Embryonic facial prominence (tissue), 1 donor: ENCODE measurements around the gene FRMD8.

ENCODE experiments used
- DNase-seq: peaks from one replicate; pipeline ENCODE4 v3.0.0-alpha.2; 2016; ENCODE audit errors: extremely low spot score

The FRMD8 gene, protein sequence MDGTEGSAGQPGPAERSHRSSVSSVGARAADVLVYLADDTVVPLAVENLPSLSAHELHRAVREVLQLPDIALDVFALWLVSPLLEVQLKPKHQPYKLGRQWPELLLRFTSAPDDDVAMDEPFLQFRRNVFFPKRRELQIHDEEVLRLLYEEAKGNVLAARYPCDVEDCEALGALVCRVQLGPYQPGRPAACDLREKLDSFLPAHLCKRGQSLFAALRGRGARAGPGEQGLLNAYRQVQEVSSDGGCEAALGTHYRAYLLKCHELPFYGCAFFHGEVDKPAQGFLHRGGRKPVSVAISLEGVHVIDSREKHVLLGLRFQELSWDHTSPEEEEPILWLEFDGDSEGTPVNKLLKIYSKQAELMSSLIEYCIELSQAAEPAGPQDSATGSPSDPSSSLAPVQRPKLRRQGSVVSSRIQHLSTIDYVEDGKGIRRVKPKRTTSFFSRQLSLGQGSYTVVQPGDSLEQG

GRCh38 chr11:65386307-65387140 lies at the start of gene FRMD8:
Gene FRMD8 (plus strand): TSS chr11:65386637. CDS start chr11:65387037, 400 bp downstream.
- DNase-seq: peak; percentile 25

DNA sequence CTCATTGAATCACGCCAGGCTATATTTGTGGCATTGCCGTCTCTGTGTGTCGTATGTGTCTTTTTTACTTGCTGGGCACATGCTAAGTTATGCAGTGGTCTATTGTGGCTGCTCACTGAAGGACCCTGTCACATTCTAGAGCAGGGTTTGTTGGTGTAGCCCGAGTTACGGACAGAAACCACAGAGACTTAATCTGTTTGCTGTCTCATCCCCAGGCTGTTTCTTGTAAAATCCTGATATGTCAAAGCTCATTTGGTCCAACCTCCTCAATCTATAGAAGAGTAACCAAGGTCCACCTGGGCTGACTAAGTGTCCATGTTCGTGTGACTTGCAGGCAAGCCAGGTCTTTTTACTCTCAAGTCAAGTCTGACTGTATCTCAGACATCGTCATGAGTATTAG lies 47.8 kb upstream of the FRMD8 start:
- no peak for DNase-seq

DNA sequence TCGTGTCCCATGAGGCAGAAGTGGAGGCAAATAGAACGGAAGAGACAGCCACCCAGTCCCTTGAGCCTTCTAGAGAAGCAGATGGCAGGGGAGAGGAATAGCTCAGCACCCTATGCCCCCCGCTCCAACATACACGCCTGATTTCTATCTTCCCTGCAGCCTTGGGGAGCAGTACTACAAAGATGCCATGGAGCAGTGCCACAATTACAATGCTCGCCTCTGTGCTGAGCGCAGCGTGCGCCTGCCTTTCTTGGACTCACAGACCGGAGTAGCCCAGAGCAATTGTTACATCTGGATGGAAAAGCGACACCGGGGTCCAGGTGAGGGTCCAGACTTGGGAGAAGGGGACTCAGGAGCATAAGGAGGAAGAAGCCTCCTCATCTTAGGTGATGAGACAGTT lies 46.2 kb upstream of the FRMD8 start:
- no peak for DNase-seq

GRCh38 chr11:65341856-65342255 lies 44.6 kb upstream of the FRMD8 start:
- no peak for DNase-seq

GRCh38 chr11:65351511-65351910 lies 34.9 kb upstream of the FRMD8 start:
- DNase-seq: no peak

DNA sequence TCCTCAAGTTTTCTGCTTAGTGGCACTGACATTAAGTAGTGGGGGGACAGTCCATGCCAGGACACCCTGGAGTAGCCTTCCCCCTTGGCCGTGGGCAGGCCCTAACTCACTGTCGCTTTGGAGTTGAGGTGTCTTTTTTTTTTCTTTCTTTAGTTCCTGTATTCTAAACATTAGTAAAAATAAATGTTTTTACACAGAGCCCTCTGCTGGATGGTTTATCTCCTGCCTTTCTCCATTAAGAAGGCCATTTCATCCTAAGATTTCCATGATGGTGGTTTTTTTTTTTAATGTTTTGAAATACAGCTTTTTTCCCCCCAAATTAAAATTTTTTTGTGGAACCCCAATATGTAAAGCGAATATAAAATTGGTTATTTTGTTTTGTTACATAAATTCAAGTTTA lies 33.7 kb upstream of the FRMD8 start:
- no peak for DNase-seq

GRCh38 chr11:65353376-65353775 lies 33.1 kb upstream of the FRMD8 start:
- DNase-seq: no peak

DNA sequence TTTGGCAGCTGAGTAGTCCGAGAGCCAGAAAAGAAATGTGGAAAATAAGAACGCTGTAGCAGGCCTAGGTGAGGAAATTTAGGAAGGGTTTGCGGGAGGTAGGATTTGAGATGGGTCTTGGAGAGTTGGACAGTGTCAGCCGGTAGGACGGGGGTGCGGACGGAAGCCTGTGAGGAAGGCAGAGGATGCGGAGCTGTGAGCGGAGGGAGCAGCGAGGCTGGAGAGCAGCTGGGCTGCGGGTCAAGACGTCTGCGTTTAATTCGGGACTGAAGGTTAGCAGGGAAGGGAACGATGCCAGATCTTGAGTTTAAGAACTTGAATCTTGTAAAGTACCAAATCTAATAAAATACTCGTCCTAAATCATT lies 32.6 kb upstream of the FRMD8 start:
- no peak for DNase-seq

DNA sequence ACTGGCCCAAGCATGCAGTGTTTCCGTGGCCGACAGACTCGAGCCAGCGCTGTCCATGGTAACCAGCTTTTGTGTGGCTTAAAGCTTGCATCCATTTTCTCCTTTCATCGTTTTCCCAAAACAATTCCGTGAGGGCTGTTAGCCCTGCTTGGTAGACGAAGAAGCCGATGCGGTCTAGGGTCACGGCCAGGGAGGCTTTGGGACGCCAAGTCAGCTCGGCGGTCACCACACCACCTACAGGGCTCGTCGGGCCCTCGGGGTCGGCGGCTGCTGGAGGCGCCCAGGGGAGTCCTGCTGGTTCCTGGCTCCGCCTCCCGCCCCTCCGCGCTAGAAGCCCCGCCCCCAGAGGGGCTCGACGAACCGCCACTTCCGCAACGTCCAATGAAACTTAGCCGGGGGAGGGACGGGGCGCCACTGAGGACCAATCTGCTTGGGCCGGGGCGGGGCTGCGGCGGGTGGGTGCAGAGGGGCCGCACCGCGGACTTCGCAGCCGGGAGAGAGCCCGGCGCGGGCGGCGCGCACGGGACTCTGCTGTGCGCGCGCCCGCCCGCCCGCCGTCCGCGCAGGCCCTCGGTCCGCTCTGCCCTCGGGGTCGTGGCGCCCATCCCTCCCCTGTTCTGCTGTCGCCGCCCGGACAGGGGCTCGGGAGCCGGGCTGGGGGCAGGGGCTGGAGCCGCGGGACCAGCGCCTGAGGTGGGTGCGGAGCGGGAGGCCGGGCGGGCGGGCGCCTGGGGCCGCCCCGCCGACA lies 32.0 kb upstream of the FRMD8 start, which contains the start of gene TIGD3:
TIGD3 (plus strand) TSS at position 487 of the 748 bp plus-strand sequence. CDS start 1,058 bp downstream, outside the sequence.
- peak; percentile 87 for DNase-seq

DNA sequence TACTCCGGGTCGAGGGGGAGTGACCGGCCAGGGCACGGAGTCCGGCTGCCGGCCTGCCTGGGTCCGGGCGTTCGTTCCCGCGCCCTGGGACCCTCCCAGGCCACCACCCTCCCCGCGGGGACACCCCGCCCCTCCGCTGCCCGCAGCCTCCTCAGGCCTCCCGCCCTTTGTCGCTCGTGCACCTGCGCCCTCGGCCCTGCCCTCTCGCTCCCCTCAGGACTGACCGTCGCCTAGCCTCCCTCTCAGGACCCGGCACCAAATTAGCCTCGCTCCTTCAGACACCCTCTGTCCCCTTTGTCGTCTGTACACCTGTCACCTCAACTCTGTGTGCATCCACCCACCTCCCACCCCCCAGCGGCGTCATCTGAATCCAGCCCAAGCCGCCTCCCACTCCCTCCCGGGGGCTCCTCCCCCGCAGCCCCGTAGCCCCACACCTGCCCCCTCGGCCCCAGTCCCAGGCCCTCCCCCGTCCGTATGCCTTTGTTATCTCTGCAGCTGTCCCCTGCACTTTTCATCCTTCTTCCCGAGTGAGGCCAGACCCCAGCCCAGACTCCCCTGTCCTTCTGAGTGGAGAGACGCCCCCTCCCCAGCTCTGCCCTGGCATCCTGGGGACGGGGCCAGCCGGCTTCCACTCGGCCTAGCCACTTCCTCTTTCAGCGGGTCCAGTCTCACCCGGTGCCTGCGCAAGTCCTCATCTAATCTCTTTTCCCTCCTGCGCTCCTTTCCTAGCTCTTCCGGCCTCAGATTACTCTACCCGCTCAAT lies 31.2 kb upstream of the FRMD8 start:
- DNase-seq: no peak

DNA sequence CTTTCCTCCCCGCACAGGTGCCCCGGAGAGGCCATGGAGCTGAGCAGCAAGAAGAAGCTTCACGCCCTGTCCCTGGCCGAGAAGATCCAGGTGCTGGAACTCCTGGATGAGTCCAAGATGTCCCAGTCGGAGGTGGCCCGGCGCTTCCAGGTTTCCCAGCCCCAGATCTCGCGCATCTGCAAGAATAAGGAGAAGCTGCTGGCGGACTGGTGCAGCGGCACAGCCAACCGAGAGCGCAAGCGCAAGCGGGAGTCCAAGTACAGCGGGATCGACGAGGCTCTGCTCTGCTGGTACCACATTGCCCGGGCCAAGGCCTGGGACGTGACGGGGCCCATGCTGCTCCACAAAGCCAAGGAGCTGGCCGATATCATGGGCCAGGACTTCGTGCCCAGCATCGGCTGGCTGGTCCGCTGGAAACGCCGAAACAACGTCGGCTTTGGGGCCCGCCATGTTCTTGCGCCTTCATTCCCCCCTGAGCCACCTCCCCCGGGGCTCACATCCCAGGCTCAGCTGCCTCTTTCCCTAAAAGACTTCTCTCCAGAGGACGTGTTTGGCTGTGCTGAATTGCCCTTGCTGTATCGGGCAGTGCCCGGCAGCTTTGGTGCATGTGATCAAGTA lies 30.6 kb upstream of the FRMD8 start:
- no peak for DNase-seq

- no peak for DNase-seq
Observed at GRCh38 chr11:65356394-65356972, 30.0 kb upstream of the FRMD8 start.

GRCh38 chr11:65357856-65358356 lies 28.5 kb upstream of the FRMD8 start:
- no peak for DNase-seq

GRCh38 chr11:65362320-65362931 lies 24.0 kb upstream of the FRMD8 start:
- DNase-seq: no peak

DNA sequence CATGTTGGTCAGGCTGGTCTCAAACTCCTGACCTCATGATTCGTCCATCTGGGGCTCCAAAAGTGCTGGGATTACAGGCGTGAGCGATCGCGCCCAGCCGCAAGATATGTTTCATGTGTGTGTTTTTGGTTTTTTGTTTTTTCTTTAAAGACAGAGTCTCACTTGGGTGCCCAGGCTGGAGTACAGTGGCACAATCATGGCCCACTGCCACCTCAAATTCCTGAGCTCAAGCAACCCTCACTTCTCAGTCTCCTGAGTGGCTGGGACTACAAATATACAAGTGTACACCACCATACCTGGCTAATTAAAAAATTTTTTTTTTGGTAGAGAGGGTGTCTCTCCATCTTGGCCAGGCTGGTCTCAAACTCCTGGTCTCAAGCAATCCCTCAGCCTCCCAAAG lies 23.5 kb upstream of the FRMD8 start:
- DNase-seq: no peak

DNA sequence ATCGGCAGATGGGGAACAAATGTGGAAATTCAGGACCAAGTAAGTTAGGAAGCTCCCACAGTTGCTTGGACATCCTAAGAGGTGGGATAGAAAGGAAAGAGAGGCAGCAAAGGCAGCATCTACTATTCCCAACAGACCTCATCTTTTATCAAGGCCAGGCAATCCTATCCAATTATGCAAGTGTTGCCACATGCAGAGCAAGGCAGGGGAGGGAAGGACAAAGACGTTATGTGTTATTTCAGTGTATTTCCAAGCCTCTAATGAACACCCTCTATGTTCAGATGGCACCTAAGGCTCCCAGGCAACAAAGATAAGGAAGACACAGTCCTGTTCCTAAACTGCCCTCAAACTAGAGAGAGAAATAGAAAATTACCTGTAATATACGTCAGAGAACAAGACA lies 22.7 kb upstream of the FRMD8 start:
- DNase-seq: no peak

- DNase-seq: peak; percentile 64
Observed at GRCh38 chr11:65366340-65366773, 20.1 kb upstream of the FRMD8 start.

DNA sequence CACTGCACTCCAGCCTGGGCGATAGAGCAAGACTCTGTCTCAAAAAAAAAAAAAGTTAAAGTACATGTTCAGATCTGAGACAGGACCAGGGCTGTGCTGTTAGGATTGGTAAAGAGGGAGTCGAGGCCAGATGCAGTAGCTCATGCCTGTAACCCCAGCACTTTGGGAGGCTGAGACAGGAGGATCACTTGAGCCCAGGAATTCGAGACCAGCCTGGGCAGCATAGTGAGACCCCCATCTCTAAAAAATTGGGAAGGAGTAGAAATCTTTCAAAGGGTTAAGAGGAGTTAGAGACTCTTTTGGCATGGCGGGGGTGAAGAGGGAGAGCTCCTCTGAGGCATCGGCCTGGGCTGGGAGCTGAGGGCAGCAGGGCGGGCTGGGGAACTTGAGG lies 15.8 kb upstream of the FRMD8 start:
- DNase-seq: no peak

DNA sequence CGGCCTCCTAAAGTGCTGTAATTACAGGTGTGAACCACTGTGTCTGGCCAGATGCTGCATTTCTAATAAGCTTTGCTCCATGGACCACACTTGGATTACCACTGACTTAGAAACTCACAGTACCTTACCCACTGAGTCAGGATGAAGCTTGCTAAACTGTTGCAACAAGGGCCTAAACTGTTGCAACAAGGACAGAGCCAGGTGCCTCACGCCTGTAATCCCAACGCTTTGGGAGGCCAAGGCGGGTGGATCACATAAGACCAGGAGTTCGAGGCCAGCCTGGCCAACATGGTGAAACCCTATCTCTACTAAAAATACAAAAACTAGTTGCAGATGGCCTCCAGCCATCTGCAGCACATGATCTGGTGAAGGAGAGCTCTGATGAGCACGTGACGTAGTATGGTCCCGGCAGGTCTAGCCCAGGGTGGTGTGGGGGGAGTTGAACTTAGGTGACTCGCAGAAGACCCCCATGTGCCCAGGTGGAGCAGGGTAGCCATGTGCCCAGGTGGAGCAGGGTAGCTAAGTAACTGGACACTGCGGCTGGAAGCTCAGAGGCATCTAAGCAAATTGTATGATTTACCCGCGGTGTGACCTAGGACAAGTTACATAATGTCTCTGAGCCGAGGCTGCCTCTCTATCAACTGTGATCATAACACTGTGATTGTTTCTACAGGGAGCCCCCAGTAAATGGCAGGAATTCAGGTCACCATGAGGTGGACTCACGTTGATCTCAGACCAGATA lies 12.4 kb upstream of the FRMD8 start:
- no peak for DNase-seq
